Hematopoietic multipotent progenitor cell treated with erythropoietin and hydrocortisone succinate and interleukin-3 and kit ligand, for 17 days (in vitro differentiated cells): Measurements from ENCODE around the gene MICOS13.

Experiments used
- DNase-seq: peaks from one replicate; pipeline ENCODE4 v3.0.0-alpha.2; 2015; ENCODE audit warnings: low spot score

MICOS13 gene

DNA sequence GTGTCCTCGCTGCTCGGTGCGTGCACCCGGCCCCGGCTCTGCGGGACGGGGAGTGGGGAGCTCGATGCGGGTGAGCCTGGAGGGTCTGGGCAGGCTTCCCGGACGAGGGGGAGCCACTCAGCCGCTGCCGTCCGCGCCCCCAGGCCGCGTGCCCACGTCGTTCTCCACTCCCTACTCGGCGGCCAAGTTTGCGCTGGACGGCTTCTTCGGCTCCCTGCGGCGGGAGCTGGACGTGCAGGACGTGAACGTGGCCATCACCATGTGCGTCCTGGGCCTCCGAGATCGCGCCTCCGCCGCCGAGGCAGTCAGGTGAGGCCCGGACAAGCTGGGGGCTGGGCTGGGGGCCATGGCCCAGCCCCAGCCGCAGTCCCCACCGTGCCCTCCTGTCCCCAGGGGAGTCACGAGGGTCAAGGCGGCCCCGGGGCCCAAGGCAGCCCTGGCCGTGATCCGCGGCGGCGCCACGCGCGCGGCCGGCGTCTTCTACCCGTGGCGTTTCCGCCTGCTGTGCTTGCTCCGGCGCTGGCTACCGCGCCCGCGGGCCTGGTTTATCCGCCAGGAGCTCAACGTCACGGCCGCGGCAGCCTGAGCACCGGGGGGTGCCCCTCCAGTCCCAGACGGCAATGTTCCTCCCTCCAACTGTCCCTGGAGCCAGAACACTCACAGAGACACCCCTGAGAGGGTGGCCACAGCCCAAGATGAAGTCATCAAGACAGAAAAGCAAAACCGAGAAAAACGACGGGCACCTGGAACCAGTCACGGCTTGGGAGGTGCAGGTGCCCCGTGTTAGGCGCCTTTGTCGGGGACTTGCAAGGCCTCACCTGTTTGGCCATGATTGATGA lies 7.3 kb upstream of the MICOS13 start:
- no peak for DNase-seq

DNA sequence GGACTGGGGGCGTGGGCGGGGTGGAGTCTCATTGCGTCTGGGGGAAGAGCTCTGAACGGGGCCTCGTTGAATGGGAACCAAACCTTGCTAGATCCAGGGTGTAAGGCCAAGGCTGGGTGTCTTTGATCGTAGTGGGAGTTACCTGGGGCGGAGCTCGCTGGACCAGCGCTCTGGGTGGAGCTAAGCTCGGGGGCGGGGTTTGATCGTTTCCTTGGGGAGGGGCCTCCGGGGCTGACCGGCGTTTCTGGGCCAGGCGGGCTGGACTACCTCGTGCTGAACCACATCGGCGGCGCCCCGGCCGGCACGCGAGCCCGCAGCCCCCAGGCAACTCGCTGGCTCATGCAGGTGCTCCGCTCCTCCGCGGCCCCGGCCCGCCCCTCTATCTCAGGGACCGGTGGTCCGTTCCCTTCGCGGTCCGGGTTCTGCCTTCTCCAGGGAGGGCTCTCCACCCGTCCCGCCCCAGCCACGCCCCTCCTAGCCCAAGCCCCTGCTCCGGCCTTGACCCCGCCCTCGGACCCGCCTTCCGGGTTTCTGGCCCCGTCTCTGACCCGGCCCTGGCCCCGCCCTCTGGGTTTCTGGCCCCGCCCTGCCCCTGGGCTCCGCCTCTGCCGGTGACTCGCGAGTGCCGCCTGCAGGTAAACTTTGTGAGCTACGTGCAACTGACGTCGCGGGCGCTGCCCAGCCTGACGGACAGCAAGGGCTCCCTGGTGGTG lies 6.5 kb upstream of the MICOS13 start:
- peak; percentile 97 for DNase-seq

- no peak for DNase-seq
These were observed 6.0 kb upstream of the MICOS13 start for GRCh38 chr19:5686326-5686646.

DNA sequence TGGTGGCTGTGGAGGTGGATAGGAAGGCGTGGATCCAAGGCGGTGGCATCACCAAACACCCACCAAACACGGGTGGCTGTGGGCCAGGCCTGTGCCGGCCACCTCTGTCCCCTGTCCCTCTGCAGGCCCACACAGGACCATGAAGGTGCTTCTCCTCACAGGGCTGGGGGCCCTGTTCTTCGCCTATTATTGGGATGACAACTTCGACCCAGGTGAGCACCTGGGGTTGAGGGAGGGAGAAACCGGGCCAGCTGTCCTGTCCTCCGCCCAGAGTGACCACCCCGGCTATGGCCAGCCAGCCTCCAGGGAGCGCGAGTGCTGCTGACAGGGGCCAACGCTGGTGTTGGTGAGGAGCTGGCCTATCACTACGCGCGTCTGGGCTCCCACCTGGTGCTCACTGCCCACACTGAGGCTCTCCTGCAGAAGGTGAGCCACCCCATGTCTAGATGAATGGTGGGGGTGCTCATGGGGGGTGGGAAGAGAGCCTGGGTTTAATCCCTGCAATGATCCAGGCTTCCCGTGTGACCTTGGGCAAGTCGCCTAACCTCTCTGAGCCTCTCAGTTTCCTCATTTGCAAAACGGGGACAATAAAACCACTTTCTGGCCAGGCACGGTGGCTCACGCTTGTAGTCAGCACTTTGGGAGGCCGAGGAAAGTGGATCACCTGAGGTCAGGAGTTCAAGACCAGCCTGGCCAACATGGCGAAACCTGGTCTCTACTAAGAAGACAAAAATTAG lies 4.5 kb upstream of the MICOS13 start:
- no peak for DNase-seq

- no peak for DNase-seq
These were observed 3.0 kb upstream of the MICOS13 start for GRCh38 chr19:5683177-5683886.

GRCh38 chr19:5682107-5682482 lies 1.8 kb upstream of the MICOS13 start:
- no peak for DNase-seq

GRCh38 chr19:5681391-5682106 lies 1.2 kb upstream of the MICOS13 start:
- no peak for DNase-seq

DNA sequence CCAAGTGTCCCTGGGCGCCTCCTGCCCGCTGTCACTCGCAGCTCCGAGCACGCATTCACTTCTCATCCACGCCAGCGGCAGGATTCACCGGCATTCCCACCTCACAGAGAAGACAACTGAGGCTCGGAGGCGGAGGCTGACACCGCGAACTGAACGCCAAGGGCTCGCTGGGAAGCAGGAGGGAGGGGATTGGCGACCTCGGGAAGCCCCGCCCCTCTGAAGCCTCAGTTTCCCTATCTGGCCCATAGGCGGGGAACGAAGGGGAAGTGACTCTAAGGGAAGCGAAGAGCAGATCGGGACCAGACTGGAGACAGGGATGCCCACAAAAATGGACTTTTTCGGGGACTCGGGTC lies 256 bp downstream of the MICOS13 start:
- no peak for DNase-seq

DNA sequence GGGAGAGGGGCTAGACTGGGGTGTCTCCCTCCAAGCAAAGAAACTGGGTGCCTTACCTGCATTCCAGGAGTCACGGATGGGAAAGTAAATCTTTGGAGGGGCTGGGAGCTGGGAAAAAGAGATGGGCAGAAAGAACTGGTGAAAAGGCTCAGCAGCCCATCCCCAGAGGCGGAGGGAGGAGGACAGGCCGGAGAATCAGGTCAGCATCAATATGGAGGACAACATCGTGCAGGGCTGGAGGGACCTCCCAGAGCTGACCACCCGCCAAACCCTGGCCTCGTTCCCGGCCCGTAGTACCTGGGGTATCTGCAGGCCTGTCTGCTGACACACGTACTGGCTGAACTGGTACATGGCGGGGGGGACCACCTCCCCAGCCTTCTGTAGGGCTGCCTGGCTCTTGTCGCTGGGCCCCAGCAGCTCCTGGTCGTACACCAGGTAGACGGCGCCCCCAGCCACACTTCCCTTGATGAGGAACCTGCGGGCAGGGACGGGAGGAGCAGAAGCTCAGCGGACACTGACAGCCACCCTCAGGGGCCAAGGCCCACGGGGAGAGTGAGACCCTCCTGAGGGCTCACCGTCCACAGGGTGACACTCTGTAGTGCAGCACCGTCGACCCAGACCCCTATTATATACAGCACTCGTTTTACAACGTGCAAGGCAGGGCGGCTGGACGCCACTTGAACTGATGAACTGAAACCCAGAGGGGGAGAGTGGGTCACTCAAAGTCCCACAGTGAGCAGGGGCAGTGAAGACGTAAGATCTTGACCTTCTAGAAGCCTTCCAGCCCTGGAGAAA lies 830 bp downstream of the MICOS13 start:
- DNase-seq, result no peak

- DNase-seq, result no peak
These were observed 2.1 kb downstream of the MICOS13 start for GRCh38 chr19:5678071-5678718.

- no peak for DNase-seq
These were observed 2.7 kb downstream of the MICOS13 start for GRCh38 chr19:5677580-5677979.

DNA sequence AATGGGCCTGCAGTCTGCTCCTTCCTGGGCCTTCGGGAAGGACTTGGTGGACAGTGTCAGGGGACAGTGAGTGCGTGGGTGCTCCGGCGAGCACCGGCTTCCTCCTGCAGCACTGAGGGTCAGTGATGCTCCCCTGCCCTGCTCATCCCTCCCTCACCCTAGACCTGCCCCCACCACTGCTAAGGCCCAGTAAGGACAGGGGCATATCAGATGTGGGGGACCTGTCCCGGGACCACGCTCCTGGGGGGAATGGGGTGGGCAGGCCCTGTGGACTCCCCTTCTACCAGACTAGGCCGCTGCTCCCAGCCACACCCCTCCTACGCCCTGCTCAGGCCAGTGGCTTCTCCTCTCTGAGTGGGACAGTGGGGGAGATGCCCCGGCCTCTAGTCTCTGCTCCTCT lies 3.2 kb downstream of the MICOS13 start:
- DNase-seq, result no peak

DNA sequence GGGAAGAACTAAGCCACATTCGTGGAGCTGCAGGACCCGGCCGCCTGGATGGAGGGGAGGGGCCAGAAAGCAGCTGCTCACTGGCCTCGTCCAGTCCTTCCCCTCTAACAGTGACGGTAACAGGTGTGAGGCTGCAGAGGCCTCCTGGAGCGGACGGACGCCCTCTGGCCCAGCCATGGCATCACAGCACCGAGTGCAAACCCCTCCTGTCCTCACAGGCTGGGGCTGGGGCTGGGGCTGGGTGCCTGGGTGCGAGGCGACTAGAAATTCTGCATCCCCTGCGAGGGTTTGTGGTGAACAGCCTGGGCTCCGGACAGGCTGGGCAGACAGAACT lies 3.6 kb downstream of the MICOS13 start:
- DNase-seq, result no peak

GRCh38 chr19:5676105-5676771 lies 4.1 kb downstream of the MICOS13 start:
- no peak for DNase-seq

DNA sequence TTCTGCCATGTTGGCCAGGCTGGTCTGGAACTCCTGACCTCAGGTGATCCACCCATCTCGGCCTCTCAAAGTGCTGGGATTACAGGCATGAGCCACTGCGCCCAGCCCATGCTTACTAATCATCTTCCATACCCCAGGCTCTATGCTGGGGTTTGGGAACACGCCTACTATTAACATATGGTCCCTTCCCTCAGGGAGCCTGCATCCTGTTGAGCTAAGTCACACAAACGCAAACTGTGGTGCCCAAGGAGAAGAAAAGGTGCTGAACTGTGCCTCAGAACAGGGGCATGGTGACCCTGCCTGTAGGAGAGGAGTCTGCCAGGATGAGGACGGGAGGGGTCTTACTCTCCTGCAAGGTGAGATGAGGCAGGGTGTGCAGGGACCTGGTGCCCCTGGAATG lies 5.6 kb downstream of the MICOS13 start:
- no peak for DNase-seq

DNA sequence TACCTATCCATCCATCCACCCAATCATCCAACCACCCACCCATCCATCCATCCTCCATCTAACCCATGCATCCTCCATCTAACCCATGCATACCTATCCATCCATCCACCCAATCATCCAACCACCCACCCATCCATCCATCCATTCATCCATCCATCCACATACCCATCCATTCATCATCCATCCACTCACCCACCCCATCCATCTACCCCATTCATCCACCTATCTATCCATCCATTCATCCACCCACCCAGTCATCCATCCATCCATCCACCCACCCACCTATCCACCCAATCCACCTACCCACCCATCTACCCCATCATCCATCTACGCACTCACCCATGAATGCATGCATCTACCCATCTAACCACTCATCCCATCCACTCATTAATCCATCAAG lies 6.6 kb downstream of the MICOS13 start:
- no peak for DNase-seq

- no peak for DNase-seq
These were observed 7.4 kb downstream of the MICOS13 start for GRCh38 chr19:5672708-5673459.

- no peak for DNase-seq
These were observed 8.7 kb downstream of the MICOS13 start for GRCh38 chr19:5671600-5671999.

DNA sequence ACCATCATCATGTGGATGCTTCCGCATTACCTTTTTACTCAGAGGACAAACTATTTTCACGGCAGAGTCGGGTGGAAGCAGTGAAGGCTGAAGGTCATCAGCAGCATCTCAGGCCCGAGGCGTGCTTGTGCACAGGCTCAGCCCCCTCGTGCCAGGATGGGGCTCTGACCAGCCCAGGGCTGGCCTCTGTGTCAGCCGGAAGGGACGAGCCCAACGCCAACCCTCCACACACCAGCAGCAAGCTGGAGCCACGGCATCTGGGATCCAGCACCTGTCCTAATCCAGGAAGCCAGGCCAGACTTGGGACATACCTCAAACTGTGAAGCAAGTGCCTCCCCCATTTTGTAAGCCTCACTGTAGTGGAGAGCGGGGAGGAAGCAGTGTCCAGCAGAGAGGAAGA lies 11.1 kb downstream of the MICOS13 start:
- no peak for DNase-seq
